ENCODE results near the gene PRTN3. TPM values are rescaled to one million over a fixed set of nuclear protein-coding genes. Genes with fewer than 3 reads are reported as not detected.
"Not testable (repeated sequence)": the region's sequence is repeated elsewhere in the genome, so short reads cannot be mapped to it uniquely, and the experiment has no call there.

The PRTN3 gene
- total RNA-seq, 2 donors from 2014 or later: not detected

DNA sequence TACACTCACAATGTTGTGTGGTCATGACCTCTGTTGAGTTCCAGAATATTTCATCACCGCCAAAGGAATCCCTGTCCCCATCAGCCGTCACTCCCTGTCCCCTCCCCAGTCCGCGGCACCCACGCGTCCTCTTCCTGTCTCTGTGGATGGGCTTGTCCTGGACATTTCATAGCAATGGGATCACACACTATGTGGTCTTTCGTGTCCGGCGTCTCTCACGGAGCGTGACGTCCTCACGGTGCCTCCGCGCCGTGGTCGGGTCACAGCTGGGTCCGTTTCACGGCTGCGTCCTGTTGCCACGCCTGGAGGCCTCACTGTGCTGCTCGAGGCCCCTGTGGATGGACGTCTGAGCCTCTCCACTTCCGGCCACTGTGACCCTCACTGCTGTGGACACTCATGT lies 6.6 kb upstream of the PRTN3 start:
- no peaks in the 10 kb centered on the region for H3K36me3 Mint-ChIP-seq (ENCODE audit: low read depth)
- WGBS, 2 experiments (ENCODE audit: insufficient coverage in 1 of 2, insufficient read length in 1 of 2): 91 to 93% methylated on average over 17 to 24 of the region's 24 CpGs
- Histone ChIP-seq H3K36me3 (ENCODE audit: control insufficient read depth, insufficient read depth, low read length) (no peaks in the 10 kb centered on the region), H3K9me3 (ENCODE audit: control insufficient read depth, low read length) (no peaks in the 10 kb centered on the region), H3K9ac (ENCODE audit: extremely low read depth, low read length, poor library complexity, severe bottlenecking) (no peak overlapping the region), H3K4me3 (ENCODE audit: low read length) (no peak overlapping the region), H3K27me3 (ENCODE audit: control insufficient read depth, insufficient read depth, low read length, poor library complexity, severe bottlenecking) (no peaks in the 10 kb centered on the region), H3K4me1 (ENCODE audit: control insufficient read depth, insufficient read depth, low read length) (no peaks in the 10 kb centered on the region), H3K27ac (ENCODE audit: low read depth, low read length) (no peak overlapping the region)
- DNase-seq: no peak
- no peak overlapping the region for H3K27ac Mint-ChIP-seq
- H3K4me1 Mint-ChIP-seq: no peaks in the 10 kb centered on the region
- no peaks in the 10 kb centered on the region for H3K27me3 Mint-ChIP-seq (ENCODE audit: insufficient read depth)
- no peaks in the 10 kb centered on the region for H3K9me3 Mint-ChIP-seq
- H3K4me3 Mint-ChIP-seq: no peak overlapping the region
- TF ChIP-seq CTCF (conservative IDR thresholded peaks at IDR 0.05): no peak

DNA sequence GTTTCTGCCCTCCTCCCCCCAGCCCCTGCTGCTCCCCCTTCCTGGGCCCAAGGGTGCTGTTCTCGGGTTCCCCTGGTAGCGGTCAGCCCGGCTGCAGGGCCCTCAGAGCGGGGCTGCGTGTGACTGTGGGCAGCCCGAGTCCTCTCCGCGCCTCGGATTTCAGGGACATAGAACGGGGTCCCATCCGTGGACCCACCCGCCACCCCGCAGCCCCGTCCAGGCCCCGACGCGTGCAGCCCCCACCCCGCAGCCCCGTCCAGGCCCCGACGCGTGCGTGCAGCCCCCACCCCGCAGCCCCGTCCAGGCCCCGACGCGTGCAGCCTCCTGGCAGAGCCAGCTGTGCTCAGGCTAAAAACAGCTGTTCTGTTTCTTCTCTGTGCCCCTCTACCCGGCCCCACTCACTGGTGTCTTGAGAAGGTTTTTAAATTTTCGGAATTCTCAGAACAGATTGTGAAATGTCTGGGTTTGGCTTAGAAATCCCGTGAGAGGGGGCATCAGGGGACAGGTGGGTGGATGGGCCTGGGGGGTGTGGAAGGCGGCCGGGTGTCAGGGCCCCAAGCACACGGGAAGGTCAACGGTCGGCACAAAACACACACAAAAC lies 5.5 kb upstream of the PRTN3 start:
- Histone ChIP-seq H3K4me1 (ENCODE audit: control insufficient read depth, insufficient read depth, low read length) (no peaks in the 10 kb centered on the region), H3K27ac (ENCODE audit: low read depth, low read length) (no peak overlapping the region), H3K36me3 (ENCODE audit: control insufficient read depth, insufficient read depth, low read length) (no peaks in the 10 kb centered on the region), H3K9me3 (ENCODE audit: control insufficient read depth, low read length) (no peaks in the 10 kb centered on the region), H3K27me3 (ENCODE audit: control insufficient read depth, insufficient read depth, low read length, poor library complexity, severe bottlenecking) (no peaks in the 10 kb centered on the region), H3K9ac (ENCODE audit: extremely low read depth, low read length, poor library complexity, severe bottlenecking) (no peak overlapping the region), H3K4me3 (ENCODE audit: low read length) (no peak overlapping the region)
- 91 to 94% methylated on average over 15 to 33 of the region's 36 CpGs for WGBS, 2 experiments (ENCODE audit: insufficient coverage in 1 of 2, insufficient read length in 1 of 2)
- H3K4me3 Mint-ChIP-seq: no peak overlapping the region
- H3K27me3 Mint-ChIP-seq (ENCODE audit: insufficient read depth): no peaks in the 10 kb centered on the region
- no peak for DNase-seq
- no peaks in the 10 kb centered on the region for H3K36me3 Mint-ChIP-seq (ENCODE audit: low read depth)
- no peak overlapping the region for H3K27ac Mint-ChIP-seq
- no peaks in the 10 kb centered on the region for H3K9me3 Mint-ChIP-seq
- H3K4me1 Mint-ChIP-seq: no peaks in the 10 kb centered on the region
- no peak for TF ChIP-seq CTCF (conservative IDR thresholded peaks at IDR 0.05)

DNA sequence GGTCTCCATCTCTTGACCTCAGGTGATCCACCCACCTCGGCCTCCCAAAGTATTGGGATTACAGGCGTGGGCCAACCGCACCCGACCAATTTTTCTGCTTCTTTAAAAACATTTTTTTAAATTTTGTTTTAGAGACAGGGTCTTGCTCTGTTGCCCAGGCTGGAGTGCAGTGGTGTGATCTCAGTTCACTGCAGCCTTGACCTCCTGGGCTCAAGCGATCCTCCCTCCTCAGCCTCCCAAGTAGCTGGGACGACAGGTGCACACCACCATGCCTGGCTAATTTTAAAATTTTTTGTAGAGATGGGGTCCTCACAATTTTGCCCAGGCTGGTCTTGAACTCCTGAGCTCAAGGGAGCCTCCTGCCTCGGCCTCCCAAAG lies 2.0 kb downstream of the PRTN3 start:
- peaks cover 31% of the 10 kb centered on the region for H3K27me3 ChIP-seq (ENCODE audit: control insufficient read depth, insufficient read depth, low read length, poor library complexity, severe bottlenecking)
- not testable (repeated sequence) for H3K9me3 Mint-ChIP-seq; DNase-seq; H3K27ac Mint-ChIP-seq; H3K4me1 ChIP-seq (ENCODE audit: control insufficient read depth, insufficient read depth, low read length); H3K9me3 ChIP-seq (ENCODE audit: control insufficient read depth, low read length); H3K27ac ChIP-seq (ENCODE audit: low read depth, low read length); H3K36me3 Mint-ChIP-seq (ENCODE audit: low read depth); H3K4me3 ChIP-seq (ENCODE audit: low read length); H3K4me3 Mint-ChIP-seq; H3K4me1 Mint-ChIP-seq; H3K9ac ChIP-seq (ENCODE audit: extremely low read depth, low read length, poor library complexity, severe bottlenecking); H3K36me3 ChIP-seq (ENCODE audit: control insufficient read depth, insufficient read depth, low read length)
- H3K27me3 Mint-ChIP-seq (ENCODE audit: insufficient read depth): peaks cover 46% of the 10 kb centered on the region
- WGBS, 2 experiments (ENCODE audit: insufficient coverage in 1 of 2, insufficient read length in 1 of 2): 90 to 91% methylated on average over 5 to 7 of the region's 7 CpGs
